ENCODE data around the gene HNRNPLL. TPM values are rescaled to one million over a fixed set of nuclear protein-coding genes. Genes with fewer than 3 reads are reported as not detected.

HNRNPLL gene
- total RNA-seq, 4 donors from 2014 or later, result 20.5 to 37.9 (median 26.8) TPM

GRCh38 chr2:38632980-38633379 lies 30.3 kb upstream of the HNRNPLL start:
- no peak for TF ChIP-seq CTCF (IDR thresholded peaks at IDR 0.05)
- no peak overlapping the region for H3K4me3 ChIP-seq (ENCODE audit: low read depth, poor library complexity, severe bottlenecking)
- intact Hi-C loops (cut with DNase I; ENCODE audit: low total_unique reads), result no loop called here
- DNase-seq (ENCODE audit: low spot score in 2 of 2), result no peak

GRCh38 chr2:38631976-38632375 lies 29.2 kb upstream of the HNRNPLL start:
- DNase-seq (ENCODE audit: low spot score in 2 of 2), result no peak
- TF ChIP-seq CTCF (IDR thresholded peaks at IDR 0.05), result no peak
- no peak for TF ChIP-seq POLR2A (IDR thresholded peaks at IDR 0.05)
- 59 to 64% methylated on average over 2 of the region's 2 CpGs for WGBS, 2 donors
- intact Hi-C loops (cut with DNase I; ENCODE audit: low total_unique reads), result no loop called here
- H3K4me3 ChIP-seq (ENCODE audit: low read depth, poor library complexity, severe bottlenecking), result no peak overlapping the region

GRCh38 chr2:38629684-38630083 lies 27.0 kb upstream of the HNRNPLL start:
- intact Hi-C loops (cut with DNase I; ENCODE audit: low total_unique reads), result no loop called here
- no peak overlapping the region for H3K4me3 ChIP-seq (ENCODE audit: low read depth, poor library complexity, severe bottlenecking)
- no peak for TF ChIP-seq POLR2A (IDR thresholded peaks at IDR 0.05)
- DNase-seq (ENCODE audit: low spot score in 2 of 2), result no peak
- WGBS, 2 donors, result 65 to 75% methylated on average over 1 of the region's 1 CpG

GRCh38 chr2:38627391-38627790 lies 24.7 kb upstream of the HNRNPLL start:
- no peak overlapping the region for H3K4me3 ChIP-seq (ENCODE audit: low read depth, poor library complexity, severe bottlenecking)
- intact Hi-C loops (cut with DNase I; ENCODE audit: low total_unique reads), result no loop called here
- WGBS, 2 donors, result 76 to 80% methylated on average over 4 of the region's 4 CpGs
- DNase-seq (ENCODE audit: low spot score in 2 of 2), result no peak
- no peak for TF ChIP-seq CTCF (IDR thresholded peaks at IDR 0.05)
- no peak for TF ChIP-seq POLR2A (IDR thresholded peaks at IDR 0.05)

GRCh38 chr2:38626326-38627035 lies 23.8 kb upstream of the HNRNPLL start:
- TF ChIP-seq POLR2A (IDR thresholded peaks at IDR 0.05) (no peak), CTCF (IDR thresholded peaks at IDR 0.05) (no peak)
- no peak for DNase-seq (ENCODE audit: low spot score in 2 of 2)
- no peak overlapping the region for H3K4me3 ChIP-seq (ENCODE audit: low read depth, poor library complexity, severe bottlenecking)
- intact Hi-C loops (cut with DNase I; ENCODE audit: low total_unique reads), result no loop called here
- WGBS, 2 donors, result 83 to 86% methylated on average over 7 of the region's 7 CpGs

GRCh38 chr2:38622210-38622609 lies 19.5 kb upstream of the HNRNPLL start:
- intact Hi-C loops (cut with DNase I; ENCODE audit: low total_unique reads), result no loop called here
- H3K4me3 ChIP-seq (ENCODE audit: low read depth, poor library complexity, severe bottlenecking), result no peak overlapping the region
- no peak for TF ChIP-seq CTCF (IDR thresholded peaks at IDR 0.05)
- TF ChIP-seq POLR2A (IDR thresholded peaks at IDR 0.05), result no peak
- 72 to 76% methylated on average over 3 of the region's 3 CpGs for WGBS, 2 donors
- DNase-seq (ENCODE audit: low spot score in 2 of 2), result no peak
